ENCODE measurements around the gene NRIP3.
A peak's percentile ranks its signal among the peaks of the same experiment; 100 is the strongest.
"Not testable (repeated sequence)": the region's sequence is repeated elsewhere in the genome, so short reads cannot be mapped to it uniquely, and the experiment has no call there.

NRIP3 gene

GRCh38 chr11:8973121-8973520 lies 30.7 kb downstream of the NRIP3 start:
- no peak for FAIRE-seq
- DNase-seq (ENCODE audit: low spot score) = no peak

GRCh38 chr11:8971924-8972316 lies 31.9 kb downstream of the NRIP3 start:
- DNase-seq (ENCODE audit: low spot score) = no peak
- no peak for FAIRE-seq

- FAIRE-seq = no peak
Measured at GRCh38 chr11:8971196-8971923, 32.4 kb downstream of the NRIP3 start.

GRCh38 chr11:8967184-8967583 lies 36.6 kb downstream of the NRIP3 start:
- DNase-seq (ENCODE audit: low spot score) = no peak
- FAIRE-seq = no peak

More at GRCh38 chr11:8971196-8971923, 32.4 kb downstream of the NRIP3 start:
- DNase-seq (ENCODE audit: low spot score) = no peak

GRCh38 chr11:8964324-8965320 lies 39.2 kb downstream of the NRIP3 start, which contains the start of gene TMEM9B:
TSS of gene TMEM9B (minus strand) at chr11:8964442. CDS start at chr11:8964313, 129 bp downstream.
- peak; percentile 63 for DNase-seq (ENCODE audit: low spot score)
- FAIRE-seq = no peak

- DNase-seq (ENCODE audit: low spot score) (peak; percentile 40), FAIRE-seq (no peak)
Measured at GRCh38 chr11:8963569-8964323, 40.1 kb downstream of the NRIP3 start.

GRCh38 chr11:8962841-8963240 lies 41.0 kb downstream of the NRIP3 start:
- FAIRE-seq (no peak), DNase-seq (ENCODE audit: low spot score) (no peak)

- FAIRE-seq (no peak), DNase-seq (ENCODE audit: low spot score) (no peak)
Measured at GRCh38 chr11:8961401-8961800, 42.4 kb downstream of the NRIP3 start.

- FAIRE-seq (peak; percentile 76), DNase-seq (ENCODE audit: low spot score) (peak; percentile 60)
Measured at GRCh38 chr11:8959546-8960166, 44.1 kb downstream of the NRIP3 start.

GRCh38 chr11:8956860-8957259 lies 46.9 kb downstream of the NRIP3 start:
- FAIRE-seq = no peak

GRCh38 chr11:8948886-8949285 lies 54.9 kb downstream of the NRIP3 start:
- DNase-seq (ENCODE audit: low spot score) (no peak), FAIRE-seq (no peak)

More at GRCh38 chr11:8956860-8957259, 46.9 kb downstream of the NRIP3 start:
- DNase-seq (ENCODE audit: low spot score) = no peak

GRCh38 chr11:8947230-8947943 lies 56.4 kb downstream of the NRIP3 start:
- DNase-seq (ENCODE audit: low spot score) (no peak), FAIRE-seq (no peak)

GRCh38 chr11:8942518-8943066 lies 61.2 kb downstream of the NRIP3 start, which contains the start of gene ASCL3:
TSS of gene ASCL3 (minus strand) at chr11:8943016. CDS start at chr11:8938161, 4,855 bp downstream.
- DNase-seq (ENCODE audit: low spot score) = no peak
- no peak for FAIRE-seq

- FAIRE-seq = no peak
Measured at GRCh38 chr11:8941341-8942103, 62.3 kb downstream of the NRIP3 start.

GRCh38 chr11:8937659-8938058 lies 66.1 kb downstream of the NRIP3 start:
- DNase-seq (ENCODE audit: low spot score) (no peak), FAIRE-seq (no peak)

More at GRCh38 chr11:8941341-8942103, 62.3 kb downstream of the NRIP3 start:
- no peak for DNase-seq (ENCODE audit: low spot score)

GRCh38 chr11:8937159-8937558 lies 66.6 kb downstream of the NRIP3 start:
- DNase-seq (ENCODE audit: low spot score) (no peak), FAIRE-seq (no peak)

GRCh38 chr11:8935789-8936188 lies 68.0 kb downstream of the NRIP3 start:
- FAIRE-seq = not testable (repeated sequence)

GRCh38 chr11:8934742-8935488 lies 68.9 kb downstream of the NRIP3 start:
- FAIRE-seq (no peak), DNase-seq (ENCODE audit: low spot score) (peak; percentile 41)

More at GRCh38 chr11:8935789-8936188, 68.0 kb downstream of the NRIP3 start:
- not testable (repeated sequence) for DNase-seq (ENCODE audit: low spot score)
